Activated CD4-positive, alpha-beta T cell treated with anti-CD3 and anti-CD28 coated beads for 24 hours (primary cell): ENCODE results near the gene RBPJ.

ENCODE experiments used
- DNase-seq, 2 donors: peaks; one replicate each; pipeline ENCODE4 v3.0.0-alpha.2; 2020; ENCODE audit warnings: low read depth in 2 of 2

The RBPJ gene

GRCh38 chr4:26459054-26459755 is 138.4 kb downstream of the RBPJ start:
- DNase-seq = no peak

DNA sequence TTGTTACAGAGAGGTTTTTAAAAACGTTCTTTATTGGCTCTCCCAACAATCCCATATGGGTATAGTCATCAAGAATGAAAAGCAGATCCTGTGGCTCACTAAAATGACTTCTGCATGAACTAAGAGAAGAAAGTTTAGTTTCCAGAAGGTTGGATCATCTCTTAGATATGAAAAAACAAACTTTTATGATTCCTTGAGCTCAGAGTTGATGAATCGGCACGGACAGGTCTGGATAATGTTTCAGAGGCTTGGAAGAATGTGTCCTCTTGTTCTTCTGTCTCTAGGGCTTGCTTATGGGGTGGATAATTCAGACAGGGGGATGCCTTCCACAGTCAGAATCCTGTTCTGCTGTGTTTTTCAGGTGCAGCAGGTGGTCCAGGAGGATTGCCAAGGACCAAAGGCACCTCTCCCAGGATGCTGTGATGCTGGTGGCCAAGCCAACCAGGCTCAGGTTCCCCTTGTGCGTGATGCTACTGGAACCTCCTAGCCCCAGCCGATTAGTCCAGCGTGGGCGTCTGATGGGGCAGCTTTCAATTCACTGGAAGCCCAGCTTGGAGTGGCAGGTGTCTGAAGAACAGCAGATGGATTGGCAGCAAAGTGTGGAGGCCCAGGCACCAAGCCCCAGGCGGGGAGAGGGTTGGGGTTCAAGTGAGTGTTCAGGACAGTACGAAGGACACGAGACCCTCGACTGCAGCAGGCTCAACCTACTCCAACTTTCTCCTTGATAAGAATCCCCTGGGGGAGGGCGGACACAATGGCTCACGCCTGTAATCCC is 139.1 kb downstream of the RBPJ start:
- no peak for DNase-seq

GRCh38 chr4:26462874-26463273 is 142.1 kb downstream of the RBPJ start:
- no peak for DNase-seq

DNA sequence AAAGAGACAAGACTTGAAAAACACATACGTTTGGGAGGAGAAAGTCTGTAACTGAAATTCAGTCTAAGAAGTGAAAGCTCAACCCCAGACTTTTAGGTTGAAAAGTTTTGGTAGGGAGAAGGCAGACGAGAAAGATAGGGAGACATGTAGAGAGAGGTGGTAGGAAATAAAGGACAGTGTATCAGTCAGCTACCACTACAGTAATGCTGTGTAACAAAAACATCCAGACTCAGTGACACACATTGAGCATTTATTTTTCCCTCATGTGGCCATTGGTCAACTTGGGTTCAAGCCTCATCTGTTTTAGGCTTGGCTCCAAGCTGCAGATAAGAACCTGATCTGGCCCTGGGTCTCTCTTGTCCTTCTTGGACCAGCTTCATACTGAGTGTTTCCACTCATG is 142.6 kb downstream of the RBPJ start:
- DNase-seq = no peak

- no peak for DNase-seq
Observed at GRCh38 chr4:26464420-26465095, 143.7 kb downstream of the RBPJ start.

- no peak for DNase-seq
Observed at GRCh38 chr4:26466578-26467270, 145.9 kb downstream of the RBPJ start.

- no peak for DNase-seq
Observed at GRCh38 chr4:26467724-26468123, 146.9 kb downstream of the RBPJ start.

DNA sequence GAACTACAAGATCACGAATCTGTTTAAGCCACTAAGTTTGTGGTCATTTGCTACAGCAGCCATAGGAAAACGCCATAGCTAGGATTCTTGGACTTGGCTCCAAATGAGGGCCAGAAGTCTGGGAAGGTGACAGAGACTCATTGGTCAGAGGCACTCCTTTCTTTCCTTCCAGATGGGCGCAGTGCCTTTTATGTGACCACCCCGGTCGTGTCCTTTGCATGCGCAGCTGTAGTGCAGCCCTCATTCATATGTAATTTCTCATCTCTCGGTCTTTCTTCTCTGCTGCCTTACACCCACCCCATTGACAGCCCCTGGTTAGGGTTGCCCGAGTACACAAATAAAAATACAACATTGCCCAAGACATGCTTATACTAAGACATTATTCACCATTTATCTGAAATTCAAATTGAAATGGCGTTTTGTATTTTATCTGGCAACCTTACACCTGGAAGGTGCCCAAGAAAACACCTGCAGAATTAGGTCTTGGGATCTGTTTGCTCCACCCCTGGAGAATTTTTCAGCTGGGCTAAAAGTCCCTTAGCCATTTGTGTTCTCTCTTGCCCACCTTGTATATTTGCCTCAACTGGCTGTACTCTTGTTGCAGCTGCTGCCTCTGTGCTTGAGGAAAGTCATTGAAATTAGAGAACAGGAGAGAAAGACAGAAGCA is 147.6 kb downstream of the RBPJ start:
- no peak for DNase-seq

DNA sequence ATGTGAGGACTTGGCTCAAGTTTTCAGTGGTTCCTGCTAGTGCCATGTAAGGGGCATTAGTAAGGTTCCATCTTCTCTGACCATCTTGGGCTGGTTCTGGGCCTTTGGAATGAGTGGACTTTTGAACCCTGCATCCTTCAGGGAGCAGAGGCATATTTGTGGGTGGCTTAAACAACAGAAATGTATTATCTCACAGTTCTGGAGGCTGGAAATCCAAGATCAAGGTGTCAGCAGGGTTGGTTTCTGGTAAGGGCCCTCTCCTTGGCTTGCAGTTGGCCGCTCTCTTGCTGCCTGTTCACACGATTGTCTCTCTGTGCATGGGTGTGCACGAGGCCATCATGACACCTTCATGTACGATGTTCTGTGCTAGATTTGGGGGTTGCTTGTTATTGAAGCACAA is 148.2 kb downstream of the RBPJ start:
- no peak for DNase-seq

DNA sequence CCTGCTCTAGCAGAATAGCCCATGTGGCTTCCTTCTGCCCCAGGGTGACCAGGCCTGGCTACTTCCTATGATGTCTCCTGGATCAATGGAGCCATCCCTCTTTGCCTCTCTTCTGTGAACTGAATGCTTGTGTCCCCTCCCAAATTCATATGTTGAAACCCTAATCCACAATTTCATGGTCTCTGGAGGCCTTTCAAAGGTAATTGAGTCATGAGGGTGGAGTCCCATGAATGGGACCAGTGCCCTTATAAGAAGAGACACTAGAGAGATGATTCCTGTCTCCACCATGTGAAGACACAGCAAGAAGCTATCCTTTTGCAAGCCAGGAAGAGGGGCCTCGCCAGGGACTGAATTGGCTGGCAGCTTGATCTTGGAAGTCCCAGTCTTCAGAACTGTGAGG is 151.1 kb downstream of the RBPJ start:
- no peak for DNase-seq

DNA sequence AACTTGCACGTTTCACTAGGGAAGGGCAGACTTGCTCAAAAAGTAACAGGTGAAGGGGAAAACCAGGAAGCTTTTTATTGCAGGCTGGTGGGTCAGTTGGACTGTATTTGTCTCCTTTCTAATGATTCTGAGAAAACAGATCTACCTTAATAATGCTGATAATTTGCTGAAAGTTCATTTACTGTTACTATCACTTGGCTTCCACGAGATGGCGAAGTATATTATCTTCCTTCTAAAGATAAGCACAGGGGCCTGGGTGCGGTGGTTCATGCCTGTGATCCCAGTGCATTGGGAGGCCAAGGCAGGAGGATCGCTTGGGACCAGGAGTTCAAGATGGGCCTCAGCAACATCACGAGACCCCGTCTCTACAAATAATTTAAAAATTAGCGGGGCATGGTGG is 153.1 kb downstream of the RBPJ start:
- no peak for DNase-seq

DNA sequence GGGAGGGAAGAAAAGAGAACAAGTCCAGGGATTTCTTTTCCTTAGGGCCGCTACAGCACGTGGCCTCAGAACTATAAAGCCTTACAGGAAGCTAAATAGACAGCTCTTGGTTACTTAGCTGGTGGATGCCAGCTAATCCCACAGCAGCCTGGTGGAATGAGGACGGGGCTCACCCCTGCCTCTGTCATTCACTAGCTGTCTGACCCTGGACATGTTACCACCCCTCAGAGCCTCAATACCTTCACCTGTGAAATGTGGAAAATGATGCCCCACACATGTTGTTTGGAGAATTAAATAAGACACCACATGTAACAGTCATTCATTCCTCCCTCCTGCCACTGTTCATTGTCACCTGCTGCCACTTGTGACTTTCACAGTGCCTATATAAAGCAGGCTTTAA is 153.7 kb downstream of the RBPJ start:
- DNase-seq = no peak

GRCh38 chr4:26475716-26476115 is 154.9 kb downstream of the RBPJ start:
- no peak for DNase-seq

GRCh38 chr4:26476545-26476944 is 155.7 kb downstream of the RBPJ start:
- DNase-seq = no peak

DNA sequence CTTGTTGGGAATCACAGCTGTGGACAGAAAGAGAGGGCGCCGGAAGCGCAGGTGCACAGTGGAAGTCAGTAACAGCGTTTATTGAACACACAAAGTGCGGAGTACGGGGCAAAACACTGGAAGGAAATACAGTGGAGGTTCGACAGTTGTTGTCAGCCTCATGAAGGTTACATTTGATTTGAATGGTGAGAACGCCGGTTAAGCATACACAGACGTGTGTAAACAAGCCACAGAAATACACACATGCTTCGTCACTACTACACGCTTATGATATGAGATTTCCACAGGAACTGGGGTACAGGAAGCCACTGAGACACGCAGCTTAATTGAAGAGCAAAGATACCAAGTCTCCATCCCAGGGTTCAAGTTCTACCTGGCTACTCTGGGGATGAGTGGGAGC is 157.5 kb downstream of the RBPJ start:
- no peak for DNase-seq

- DNase-seq = no peak
Observed at GRCh38 chr4:26482508-26483462, 162.0 kb downstream of the RBPJ start.

DNA sequence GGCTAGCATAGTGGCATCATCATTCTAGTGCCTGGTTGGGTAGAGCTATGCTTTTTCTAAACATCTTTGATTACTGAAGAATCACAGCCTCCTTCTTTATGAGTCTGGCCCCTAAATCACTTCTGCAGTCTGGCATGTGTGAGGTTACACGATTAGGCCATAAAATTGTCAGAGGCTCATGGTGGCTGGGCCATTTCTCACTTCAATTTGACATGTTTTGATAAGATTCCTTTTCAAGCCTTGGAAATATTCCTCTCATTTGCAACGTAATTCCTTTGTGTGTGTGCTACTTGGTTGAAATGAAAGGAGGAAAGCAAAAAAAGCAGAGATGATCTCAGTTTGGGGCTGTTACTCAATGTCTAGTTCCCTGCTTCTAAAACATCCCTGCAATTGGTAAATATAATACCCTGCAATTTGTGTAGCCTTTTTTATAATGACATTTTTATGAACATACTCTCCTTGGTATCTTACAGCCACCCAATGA is 163.3 kb downstream of the RBPJ start:
- no peak for DNase-seq

DNA sequence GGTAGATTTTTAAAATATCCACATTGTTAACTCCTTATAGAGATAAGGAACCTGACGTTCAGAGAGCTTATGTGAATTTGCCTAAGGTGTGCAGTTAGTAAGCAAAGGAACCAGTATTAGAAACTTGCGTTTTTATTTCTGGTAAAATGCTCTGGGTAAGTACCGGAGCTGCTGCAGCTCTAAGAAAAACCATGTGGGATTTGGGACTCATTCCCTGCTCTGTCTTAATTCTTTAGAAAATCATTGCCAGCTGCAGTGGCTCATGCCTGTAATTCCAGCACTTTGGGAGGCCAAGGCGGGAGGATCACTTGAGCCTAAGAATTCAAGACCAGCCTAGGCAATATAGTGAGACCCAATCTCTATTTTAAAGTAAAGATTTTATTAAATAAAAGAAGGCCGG is 163.7 kb downstream of the RBPJ start:
- DNase-seq = no peak
